ENCODE measurements around the gene ARSB. TPM values are rescaled to one million over a fixed set of nuclear protein-coding genes. Genes with fewer than 3 reads are reported as not detected.

ARSB gene
- total and polyA plus RNA-seq, 2 donors (not counting 1 experiment from before 2014, with no cell fraction given), result 10.1 to 27.7 TPM

DNA sequence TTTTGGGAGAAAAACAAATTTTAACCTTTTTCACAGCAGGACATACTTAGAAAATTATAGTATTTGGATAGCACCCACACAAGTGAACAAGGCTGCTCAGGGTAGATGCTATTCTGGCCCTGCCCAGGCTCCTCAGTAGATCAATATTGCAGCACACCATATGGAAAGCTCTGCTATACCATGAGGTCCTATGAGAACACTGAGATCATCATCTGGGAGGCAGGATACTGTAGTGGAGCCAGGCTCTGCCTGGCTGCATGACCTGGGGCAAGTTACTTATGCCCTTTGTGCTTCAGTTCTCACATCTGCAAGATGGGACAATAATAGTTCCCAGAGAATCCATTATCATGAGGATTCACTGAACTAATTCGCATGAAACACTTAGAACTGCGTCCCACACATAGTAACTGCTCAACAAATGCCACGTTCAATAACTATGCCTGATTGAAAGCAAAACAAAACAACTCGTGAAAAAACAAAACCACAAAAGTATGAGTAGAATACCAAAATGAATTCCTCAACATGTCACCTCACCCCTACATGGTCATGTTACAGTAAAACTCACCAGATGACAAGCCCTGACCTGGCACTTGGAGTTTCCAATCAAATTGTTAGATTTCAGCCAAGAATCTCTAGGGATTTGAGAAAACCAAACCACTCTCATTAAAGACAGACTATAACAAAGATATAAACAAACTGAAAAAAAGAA is 31.9 kb downstream of the ARSB start:
- Histone ChIP-seq H3K79me2 (ENCODE audit: control insufficient read depth, insufficient read depth, low read length) (no peaks in the 10 kb centered on the region), H3K27me3 (ENCODE audit: control insufficient read depth, insufficient read depth, low read length) (no peaks in the 10 kb centered on the region), H2AFZ (ENCODE audit: low read length) (no peak overlapping the region), H3K9me3 (ENCODE audit: control insufficient read depth, insufficient read depth, low read depth, low read length) (no peaks in the 10 kb centered on the region), H3K9ac (ENCODE audit: insufficient read depth, low read length) (no peak overlapping the region), H3K36me3 (ENCODE audit: control insufficient read depth, insufficient read depth, low read length) (no peaks in the 10 kb centered on the region), H3K27ac (ENCODE audit: insufficient read depth, low read length) (no peak overlapping the region), H3K4me1 (ENCODE audit: control insufficient read depth, extremely low read depth, insufficient read depth, low read length) (no peaks in the 10 kb centered on the region), H4K20me1 (ENCODE audit: control insufficient read depth, extremely low read depth, insufficient read depth, low read length) (no peaks in the 10 kb centered on the region), H3K4me2 (ENCODE audit: extremely low read depth, insufficient read depth, low read length) (no peak overlapping the region), H3K4me3 (replicated peaks in 1 of 4; ENCODE audit: control extremely low read depth in 1 of 4, insufficient read depth in 1 of 4, low read depth in 3 of 4, low read length in 4 of 4) (no peak overlapping the region)
- TF ChIP-seq CTCF (conservative IDR thresholded peaks at IDR 0.05 in 1 of 2, IDR thresholded peaks at IDR 0.05 in 1 of 2; ENCODE audit: low read depth in 1 of 2, low read length in 2 of 2) (no peak), EZH2 (IDR thresholded peaks at IDR 0.05; ENCODE audit: low read length, missing control alignments) (no peak)
- DNase-seq (ENCODE audit: low read depth in 2 of 2), result peak; percentile 14 to 65

DNA sequence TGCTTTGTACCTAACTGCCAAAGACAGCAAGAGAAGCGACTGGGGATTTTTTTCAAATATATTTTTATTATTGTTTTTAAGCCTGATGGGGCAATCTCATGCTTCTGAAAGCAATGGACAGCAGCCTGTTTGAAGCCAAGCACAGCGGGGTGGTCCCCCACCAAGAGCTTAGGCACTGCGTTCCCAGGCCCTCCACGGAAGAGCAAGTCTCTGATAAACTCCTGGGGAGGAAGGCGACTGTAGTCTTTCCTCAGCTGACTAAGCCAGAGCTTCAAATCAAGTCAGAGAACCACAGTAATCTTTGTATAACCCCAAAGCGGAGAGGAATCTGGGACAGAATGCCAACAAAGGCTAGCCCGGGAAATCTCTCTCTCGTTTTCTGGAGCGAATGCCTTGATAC is 54.4 kb downstream of the ARSB start:
- DNase-seq (ENCODE audit: low read depth in 2 of 2), result peak; percentile 13 to 68
- no peak overlapping the region for H3K27ac ChIP-seq (ENCODE audit: insufficient read depth, low read length)
- no peaks in the 10 kb centered on the region for H3K36me3 ChIP-seq (ENCODE audit: control insufficient read depth, insufficient read depth, low read length)
- H3K27me3 ChIP-seq (ENCODE audit: control insufficient read depth, insufficient read depth, low read length), result no peaks in the 10 kb centered on the region
- H3K9ac ChIP-seq (ENCODE audit: insufficient read depth, low read length), result no peak overlapping the region
- no peak overlapping the region for H3K4me3 ChIP-seq (replicated peaks in 1 of 4; ENCODE audit: control extremely low read depth in 1 of 4, insufficient read depth in 1 of 4, low read depth in 3 of 4, low read length in 4 of 4)
- no peaks in the 10 kb centered on the region for H3K79me2 ChIP-seq (ENCODE audit: control insufficient read depth, insufficient read depth, low read length)
- H3K4me2 ChIP-seq (ENCODE audit: extremely low read depth, insufficient read depth, low read length), result peak overlapping the region; percentile 30
- no peaks in the 10 kb centered on the region for H4K20me1 ChIP-seq (ENCODE audit: control insufficient read depth, extremely low read depth, insufficient read depth, low read length)
- TF ChIP-seq EZH2 (IDR thresholded peaks at IDR 0.05; ENCODE audit: low read length, missing control alignments), result no peak
- H3K9me3 ChIP-seq (ENCODE audit: control insufficient read depth, insufficient read depth, low read depth, low read length), result no peaks in the 10 kb centered on the region
- no peaks in the 10 kb centered on the region for H3K4me1 ChIP-seq (ENCODE audit: control insufficient read depth, extremely low read depth, insufficient read depth, low read length)
- no peak overlapping the region for H2AFZ ChIP-seq (ENCODE audit: low read length)

GRCh38 chr5:78929833-78930232 is 55.3 kb downstream of the ARSB start:
- H2AFZ ChIP-seq (ENCODE audit: low read length), result no peak overlapping the region
- H3K4me1 ChIP-seq (ENCODE audit: control insufficient read depth, extremely low read depth, insufficient read depth, low read length), result no peaks in the 10 kb centered on the region
- H3K9me3 ChIP-seq (ENCODE audit: control insufficient read depth, insufficient read depth, low read depth, low read length), result no peaks in the 10 kb centered on the region
- no peak overlapping the region for H3K9ac ChIP-seq (ENCODE audit: insufficient read depth, low read length)
- TF ChIP-seq EZH2 (IDR thresholded peaks at IDR 0.05; ENCODE audit: low read length, missing control alignments) (no peak), CTCF (conservative IDR thresholded peaks at IDR 0.05 in 1 of 2, IDR thresholded peaks at IDR 0.05 in 1 of 2; ENCODE audit: low read depth in 1 of 2, low read length in 2 of 2) (no peak)
- no peak overlapping the region for H3K4me3 ChIP-seq (replicated peaks in 1 of 4; ENCODE audit: control extremely low read depth in 1 of 4, insufficient read depth in 1 of 4, low read depth in 3 of 4, low read length in 4 of 4)
- no peak for DNase-seq (ENCODE audit: low read depth in 2 of 2)
- H3K27me3 ChIP-seq (ENCODE audit: control insufficient read depth, insufficient read depth, low read length), result no peaks in the 10 kb centered on the region
- no peaks in the 10 kb centered on the region for H3K79me2 ChIP-seq (ENCODE audit: control insufficient read depth, insufficient read depth, low read length)
- H3K4me2 ChIP-seq (ENCODE audit: extremely low read depth, insufficient read depth, low read length), result no peak overlapping the region
- H3K36me3 ChIP-seq (ENCODE audit: control insufficient read depth, insufficient read depth, low read length), result no peaks in the 10 kb centered on the region
- H3K27ac ChIP-seq (ENCODE audit: insufficient read depth, low read length), result no peak overlapping the region
- no peaks in the 10 kb centered on the region for H4K20me1 ChIP-seq (ENCODE audit: control insufficient read depth, extremely low read depth, insufficient read depth, low read length)
